NCI-H1105 (cell line): Measurements from ENCODE around the gene ATG3.
"Not testable (repeated sequence)": the region's sequence is repeated elsewhere in the genome, so short reads cannot be mapped to it uniquely, and the experiment has no call there.

ENCODE experiments used
- DNase-seq: peaks from one replicate; lab custom pipeline; 2025; lab: John Stamatoyannopoulos, UW

Gene ATG3

DNA sequence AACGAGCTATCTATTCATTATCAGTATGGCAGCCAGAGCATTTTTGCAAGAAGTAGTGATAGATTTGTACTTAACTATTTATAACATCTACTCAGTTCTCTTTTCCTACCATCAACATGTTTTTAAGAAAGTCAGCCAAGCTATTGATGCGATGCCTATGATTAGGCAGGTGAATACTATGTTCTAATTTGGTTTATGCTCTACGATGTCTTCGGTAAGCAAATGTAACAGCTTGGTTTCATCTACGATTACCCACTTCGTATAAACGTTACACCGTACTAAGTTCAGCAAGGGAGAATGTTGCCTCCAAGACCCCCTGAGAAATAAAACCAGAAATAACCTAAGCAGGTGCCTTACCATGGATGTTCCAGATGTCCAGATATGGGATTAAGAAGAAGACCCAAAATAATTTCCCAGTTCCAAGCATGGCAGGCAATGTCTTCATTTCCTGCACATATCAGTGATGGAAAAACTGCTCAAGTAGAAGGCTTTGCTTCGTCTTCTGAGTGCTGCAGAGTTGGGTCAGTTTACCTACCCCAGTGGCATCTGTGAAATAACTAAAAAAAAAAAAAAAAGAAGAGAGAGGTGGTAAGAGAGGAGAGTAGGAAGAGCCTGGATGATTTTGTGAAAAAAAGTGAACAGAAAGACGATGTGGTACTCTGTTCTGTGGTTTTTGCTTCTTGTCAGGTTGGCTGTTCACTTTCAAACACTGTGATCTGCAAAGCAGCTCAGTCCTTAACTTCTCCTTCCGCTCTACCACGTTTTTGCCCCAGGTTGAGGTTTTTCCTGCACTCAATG, 62.6 kb downstream of the ATG3 start, which contains the start of gene BTLA:
TSS of gene BTLA (minus strand) at position 559 of the 798 bp plus-strand sequence. CDS start at position 445, 114 bp downstream.
- DNase-seq = no peak

DNA sequence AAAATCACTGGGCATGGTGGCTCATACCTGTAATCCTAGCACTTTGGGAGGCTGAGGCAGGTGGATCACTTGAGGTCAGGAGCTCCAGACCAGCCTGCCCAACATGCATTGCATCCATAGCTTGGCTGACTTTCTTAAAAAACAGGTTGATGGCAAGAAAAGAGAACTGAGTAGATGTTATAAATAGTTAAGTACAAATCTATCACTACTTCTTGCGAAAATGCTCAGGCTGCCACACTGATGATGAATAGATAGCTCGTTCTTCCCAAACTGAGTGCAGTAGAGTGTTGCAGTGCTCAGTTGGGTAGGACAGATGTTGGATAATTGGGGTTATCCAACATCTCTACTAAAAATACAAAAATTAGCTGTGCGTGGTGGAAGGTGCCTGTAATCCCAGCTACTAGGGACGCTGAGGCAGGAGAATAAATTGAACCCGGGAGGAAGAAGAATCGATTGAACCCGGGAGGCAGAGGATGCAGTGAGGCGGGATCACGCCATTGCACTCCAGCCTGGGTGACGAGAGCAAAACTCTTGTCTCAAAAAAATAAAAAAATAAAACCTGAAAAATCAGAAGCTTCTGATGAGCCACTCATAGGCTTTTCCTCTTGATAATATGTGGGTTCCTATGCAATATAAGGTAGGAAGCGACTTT, 63.7 kb downstream of the ATG3 start:
- no peak for DNase-seq

DNA sequence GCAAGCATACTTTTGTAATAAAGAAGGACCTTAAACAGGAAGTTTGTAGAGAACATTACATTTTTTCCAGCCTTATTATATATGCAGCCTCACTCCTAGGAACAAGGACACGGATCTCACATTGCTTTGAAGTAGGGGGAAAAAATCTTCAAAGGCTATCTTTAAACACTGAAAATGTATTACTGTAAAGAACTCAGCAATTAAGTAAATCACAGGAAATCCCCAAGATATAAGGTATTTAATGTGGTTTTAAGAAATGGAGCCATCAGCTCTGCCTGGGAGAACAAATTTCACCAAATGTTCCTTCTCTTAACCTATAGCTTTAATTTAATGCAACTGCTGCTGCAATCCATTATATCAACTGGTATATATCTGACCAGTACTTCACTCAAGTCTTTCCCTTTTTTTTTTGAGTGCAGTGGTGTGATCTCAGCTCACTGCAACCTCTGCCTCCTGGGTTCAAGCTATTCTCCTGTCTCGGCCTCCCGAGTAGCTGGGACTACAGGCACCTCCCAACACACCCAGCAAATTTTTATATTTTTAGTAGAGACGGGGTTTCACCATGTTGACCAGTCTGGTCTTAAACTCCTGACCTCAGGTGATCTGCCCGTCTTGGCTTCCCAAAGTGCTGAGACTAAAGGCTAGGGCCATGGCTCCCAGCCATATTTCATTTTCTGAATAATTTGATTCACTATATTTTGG, 65.2 kb downstream of the ATG3 start:
- DNase-seq = no peak

DNA sequence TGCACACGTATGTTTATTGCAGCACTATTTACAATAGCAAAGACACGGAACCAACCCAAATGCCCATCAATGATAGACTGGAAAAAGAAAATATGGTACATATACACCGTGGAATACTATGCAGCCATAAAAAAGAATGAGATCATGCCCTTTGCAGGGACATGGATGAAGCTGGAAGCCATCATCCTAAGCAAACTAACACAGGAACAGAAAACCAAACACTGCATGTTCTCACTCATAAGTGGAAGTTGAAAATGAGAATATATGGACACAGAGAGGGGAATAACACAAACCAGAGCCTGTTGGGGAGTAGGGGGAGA, 67.4 kb downstream of the ATG3 start:
- not testable (repeated sequence) for DNase-seq

DNA sequence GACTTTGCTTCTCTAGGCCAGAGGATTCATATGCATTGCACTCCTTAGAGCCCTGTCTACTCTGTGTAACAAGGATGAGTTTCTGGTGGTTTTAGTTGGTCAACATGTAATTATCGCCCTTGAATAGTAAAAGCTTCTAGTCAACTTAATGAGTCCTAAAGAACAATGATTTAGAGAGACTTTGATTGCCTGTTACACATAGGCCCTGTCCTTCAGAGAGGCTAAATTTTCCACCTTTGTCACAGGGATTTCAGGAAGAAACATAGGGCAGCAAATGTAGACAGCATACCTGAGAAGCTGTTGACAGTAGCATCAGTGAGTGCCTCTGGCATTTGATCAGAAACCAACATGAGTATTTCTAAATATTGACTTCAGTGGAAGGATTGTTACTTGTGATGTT, 69.6 kb downstream of the ATG3 start:
- no peak for DNase-seq

DNA sequence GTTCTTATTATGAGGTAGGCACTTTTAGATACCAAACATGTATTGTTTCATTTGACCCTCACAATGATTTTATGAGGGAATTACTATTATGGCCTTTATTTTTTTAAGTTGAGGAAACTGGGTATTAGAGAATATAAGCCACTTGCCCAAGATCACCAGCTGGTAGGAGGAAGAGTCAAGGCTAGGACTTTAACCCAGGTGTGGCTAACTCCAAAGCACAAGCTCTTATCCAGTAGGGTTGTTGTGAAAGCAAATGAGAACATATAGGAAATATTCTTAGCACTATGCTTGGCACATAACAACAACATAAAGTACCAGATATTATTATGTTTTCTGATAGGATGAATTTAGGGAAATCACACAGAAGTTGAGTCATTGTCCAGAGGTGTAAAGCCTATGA, 70.4 kb downstream of the ATG3 start:
- DNase-seq = no peak

DNA sequence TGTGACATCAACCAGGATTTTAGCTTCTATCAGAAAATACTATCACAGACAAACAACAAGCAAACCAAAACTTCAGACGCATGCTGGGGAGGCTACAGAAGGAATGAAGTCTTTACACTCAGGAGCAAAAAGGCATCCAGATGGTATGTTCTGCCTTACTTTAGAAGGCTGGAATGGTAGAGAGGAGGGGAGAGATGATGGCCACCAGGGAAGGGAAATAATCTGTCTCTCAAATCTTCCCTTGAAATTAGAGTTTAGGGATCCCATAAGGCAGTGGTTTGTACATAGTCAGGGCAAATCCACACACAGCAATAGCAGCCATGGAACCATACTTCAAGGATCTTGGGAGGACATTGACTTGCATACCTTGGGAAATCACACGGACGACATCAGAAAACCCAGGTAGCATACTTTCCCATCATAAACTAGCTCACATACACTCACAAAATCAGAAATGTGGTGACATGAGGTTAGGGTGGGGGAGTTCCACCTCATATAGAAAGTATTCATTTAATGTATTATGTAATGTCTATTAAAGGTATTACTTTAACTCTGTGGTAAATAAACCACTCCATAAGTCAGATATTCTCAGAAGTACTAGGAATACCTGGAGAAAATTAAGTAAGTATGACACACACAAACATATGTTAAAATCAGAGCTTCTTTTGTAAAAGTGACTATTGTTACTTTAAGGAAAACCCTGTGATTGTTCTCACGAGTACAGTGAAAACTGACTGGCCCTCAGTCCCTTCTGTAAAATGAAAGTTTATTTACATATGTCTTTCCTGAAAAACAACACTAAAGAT, 71.9 kb downstream of the ATG3 start:
- no peak for DNase-seq

DNA sequence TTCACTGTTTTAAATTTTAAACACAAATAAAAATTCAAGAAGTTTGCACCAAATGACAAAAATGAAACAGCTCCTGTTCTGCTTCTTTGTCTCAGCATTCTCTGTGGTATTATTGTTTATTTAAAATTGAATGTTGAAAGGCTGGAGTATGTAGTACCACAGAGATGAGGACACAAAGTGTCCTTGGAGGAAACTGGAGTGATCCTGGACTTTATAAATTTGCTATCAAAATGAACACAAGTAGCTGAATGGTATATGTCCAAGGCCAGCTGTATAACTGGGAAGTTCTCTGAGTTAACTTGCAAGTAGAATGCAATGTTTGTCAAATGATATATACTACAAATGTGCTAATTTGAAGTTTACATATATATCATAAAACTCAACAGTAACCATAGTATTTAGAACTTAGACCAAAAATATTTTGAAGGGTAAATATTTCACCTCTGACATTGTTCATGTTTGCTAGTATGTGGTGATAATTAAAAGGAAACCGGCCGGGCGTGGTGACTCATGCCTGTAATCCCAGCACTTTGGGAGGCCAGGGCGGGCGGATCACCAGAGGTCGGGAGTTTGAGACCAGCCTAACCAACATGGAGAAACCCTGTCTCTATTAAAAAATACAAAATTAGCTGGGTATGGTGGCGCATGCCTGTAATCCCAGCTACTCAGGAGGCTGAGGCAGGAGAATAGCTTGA, 74.8 kb downstream of the ATG3 start:
- DNase-seq = no peak

DNA sequence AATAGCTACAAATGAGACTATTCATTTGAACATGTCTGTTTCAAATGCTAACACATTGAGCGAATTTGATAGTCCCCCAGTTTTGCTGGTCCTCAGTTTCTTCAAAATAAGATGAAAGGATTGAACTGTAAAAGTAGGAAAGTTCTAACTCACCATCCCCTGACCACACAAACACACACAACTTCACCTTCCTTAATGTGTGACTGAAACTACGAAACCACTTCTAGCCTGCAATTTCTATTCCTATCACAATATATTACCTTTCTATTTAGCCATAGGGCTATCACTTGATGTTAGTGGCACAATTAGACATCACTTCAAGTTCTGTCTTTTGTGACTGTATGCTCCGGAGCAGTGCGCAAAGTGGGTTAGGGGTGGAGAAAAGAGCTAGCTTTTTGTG, 77.4 kb downstream of the ATG3 start:
- DNase-seq = no peak

DNA sequence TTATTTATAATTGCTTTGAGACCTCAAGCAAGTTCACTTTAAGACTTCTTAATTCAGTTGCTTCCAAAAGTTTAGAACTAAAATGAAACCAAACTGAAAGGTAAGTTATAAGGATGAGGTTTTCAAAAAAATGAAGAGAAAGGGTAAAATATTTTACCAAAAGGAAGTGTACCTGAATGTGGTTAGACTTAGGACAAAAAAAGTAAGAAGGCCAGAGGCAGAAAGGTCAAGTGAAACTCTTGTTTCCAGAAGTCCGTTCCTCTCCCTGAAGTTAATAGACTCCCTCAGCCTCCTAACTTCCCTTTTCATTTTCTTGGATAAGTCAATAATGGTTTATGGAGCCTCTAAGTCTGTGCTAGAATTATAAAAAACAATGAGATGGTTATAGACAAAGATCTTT, 79.1 kb downstream of the ATG3 start:
- DNase-seq = no peak
